ENCODE results near the gene VEZF1.
"Not testable (repeated sequence)": the region's sequence is repeated elsewhere in the genome, so short reads cannot be mapped to it uniquely, and the experiment has no call there.

The VEZF1 gene

DNA sequence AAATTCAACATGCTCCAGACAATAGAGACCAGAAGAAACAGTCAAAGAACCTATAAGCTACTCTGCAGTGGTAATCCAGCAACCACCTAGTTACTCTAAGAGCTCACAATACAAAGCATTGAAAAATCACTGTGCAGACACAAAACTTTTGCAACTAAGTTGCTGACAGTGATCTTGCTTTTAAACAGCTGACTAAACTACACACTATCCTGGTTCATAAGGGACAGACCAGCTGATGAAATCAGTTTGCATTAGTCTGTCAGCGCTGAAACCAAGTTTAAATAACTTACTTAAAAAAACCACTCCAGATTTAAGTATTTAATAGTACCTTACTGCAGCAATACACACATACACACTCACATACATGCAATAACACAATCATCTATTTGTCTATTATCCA, 4.6 kb downstream of the VEZF1 start:
- no peak for TF ChIP-seq CTCF (conservative IDR thresholded peaks at IDR 0.05; ENCODE audit: low read depth, low read length)
- no peak for DNase-seq (ENCODE audit: low read depth)

GRCh38 chr17:57982452-57983170, 5.4 kb downstream of the VEZF1 start:
- no peak overlapping the region for H3K4me3 ChIP-seq (ENCODE audit: low read depth, low read length)
- DNase-seq (ENCODE audit: low read depth): no peak
- no peak for TF ChIP-seq CTCF (conservative IDR thresholded peaks at IDR 0.05; ENCODE audit: low read depth, low read length)

More for the DNA sequence above, 4.6 kb downstream of the VEZF1 start:
- H3K4me3 ChIP-seq (ENCODE audit: low read depth, low read length): no peak overlapping the region

DNA sequence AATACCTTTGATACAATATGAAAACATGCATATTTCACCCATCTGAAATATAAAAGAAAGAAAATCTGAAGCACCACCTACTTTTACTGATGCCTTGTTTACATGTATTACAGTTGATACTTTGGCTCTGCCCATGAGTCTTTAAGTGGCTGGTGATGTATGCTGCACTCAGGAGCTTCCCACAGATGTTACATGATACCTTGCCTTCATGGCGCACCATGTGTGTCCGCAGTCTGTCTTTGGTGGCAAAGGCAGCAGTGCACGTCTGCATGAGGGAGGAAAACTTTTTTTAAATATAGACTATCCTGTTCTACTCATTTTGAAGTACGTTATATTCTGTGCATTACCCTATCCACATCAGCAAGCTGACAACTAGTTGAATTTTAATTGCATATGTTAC, 7.5 kb downstream of the VEZF1 start:
- no peak for TF ChIP-seq CTCF (conservative IDR thresholded peaks at IDR 0.05; ENCODE audit: low read depth, low read length)
- no peak overlapping the region for H3K4me3 ChIP-seq (ENCODE audit: low read depth, low read length)
- DNase-seq (ENCODE audit: low read depth): no peak

DNA sequence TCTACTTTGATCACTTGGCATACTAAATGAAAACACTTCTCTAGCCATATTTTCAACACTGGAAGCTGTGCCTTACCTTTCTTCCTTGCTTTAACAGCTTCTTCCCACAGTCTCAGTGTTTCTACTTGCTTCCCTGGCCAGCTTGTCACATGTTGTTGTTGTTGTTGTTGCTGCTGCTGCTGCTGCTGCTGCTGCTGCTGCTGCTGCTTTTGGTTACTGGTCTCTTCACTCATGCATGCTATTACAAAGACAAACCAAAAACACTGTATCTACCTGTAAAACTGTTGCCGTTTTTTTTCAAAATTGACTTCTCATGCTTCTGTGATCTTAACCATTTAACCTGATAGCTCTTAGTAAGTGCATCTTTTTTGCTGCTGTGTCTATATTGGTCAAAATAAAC, 9.0 kb downstream of the VEZF1 start:
- no peak for DNase-seq (ENCODE audit: low read depth)
- no peak overlapping the region for H3K4me3 ChIP-seq (ENCODE audit: low read depth, low read length)
- TF ChIP-seq CTCF (conservative IDR thresholded peaks at IDR 0.05; ENCODE audit: low read depth, low read length): no peak

- no peak for DNase-seq (ENCODE audit: low read depth)
- TF ChIP-seq CTCF (conservative IDR thresholded peaks at IDR 0.05; ENCODE audit: low read depth, low read length): no peak
- H3K4me3 ChIP-seq (ENCODE audit: low read depth, low read length): no peak overlapping the region
These were observed 11.5 kb downstream of the VEZF1 start for GRCh38 chr17:57976594-57976993.

DNA sequence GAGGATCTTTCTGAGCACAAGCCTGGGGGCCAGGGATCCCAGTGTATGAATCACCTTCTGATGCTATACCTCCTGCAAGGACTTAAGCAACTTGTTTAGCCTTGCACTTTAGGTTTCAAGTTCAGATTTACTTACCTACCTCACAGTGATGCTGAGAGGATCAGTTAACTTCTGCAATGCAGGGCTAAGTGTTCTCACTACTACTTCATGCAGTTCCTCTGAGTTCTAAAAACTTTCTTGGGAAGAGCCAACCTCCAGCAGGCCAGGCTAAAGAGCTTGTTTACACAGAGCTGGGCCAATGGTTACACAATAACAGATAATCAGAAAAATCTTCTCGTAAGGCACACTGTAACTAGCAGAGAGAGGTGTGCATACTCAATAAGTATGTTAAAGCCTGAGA, 13.0 kb downstream of the VEZF1 start:
- H3K4me3 ChIP-seq (ENCODE audit: low read depth, low read length): no peak overlapping the region
- no peak for TF ChIP-seq CTCF (conservative IDR thresholded peaks at IDR 0.05; ENCODE audit: low read depth, low read length)
- DNase-seq (ENCODE audit: low read depth): peak; percentile 83

GRCh38 chr17:57974053-57974824, 13.8 kb downstream of the VEZF1 start:
- not testable (repeated sequence) for H3K4me3 ChIP-seq (ENCODE audit: low read depth, low read length); DNase-seq (ENCODE audit: low read depth)
